Hepatocyte (in vitro differentiated cells): ENCODE measurements around the gene CCDC187. TPM values are rescaled to one million over a fixed set of nuclear protein-coding genes. Genes with fewer than 3 reads are reported as not detected.

Experiments used
- DNase-seq: peaks from one replicate; pipeline ENCODE4 v3.0.0-alpha.2; 2016; ENCODE audit warnings: low spot score
- H2AFZ ChIP-seq: fragments of 200-600 bp; sonication (generic); 2 replicates; pipeline ENCODE4 v1.6.0; 2016; ENCODE audit warnings: antibody characterized with exemption, mild to moderate bottlenecking
- H3K27ac ChIP-seq: fragments of 200-600 bp; sonication (generic); 2 replicates; pipeline ENCODE4 v1.5.1; 2016; ENCODE audit warnings: mild to moderate bottlenecking
- H3K27me3 ChIP-seq: fragments of 200-600 bp; sonication (generic); 2 replicates; pipeline ENCODE4 v1.6.1; 2016
- H3K36me3 ChIP-seq: fragments of 200-600 bp; sonication (generic); replicated peaks from 2 replicates; pipeline ENCODE4 v1.5.1; 2016; ENCODE audit warnings: low read depth; ENCODE audit not compliant: insufficient read depth
- H3K4me1 ChIP-seq: fragments of 200-600 bp; sonication (generic); 2 replicates; pipeline ENCODE4 v1.5.1; 2016; ENCODE audit warnings: mild to moderate bottlenecking, moderate library complexity; ENCODE audit not compliant: insufficient read depth
- H3K4me2 ChIP-seq: fragments of 200-600 bp; sonication (generic); 2 replicates; pipeline ENCODE4 v1.6.0; 2016
- H3K4me3 ChIP-seq: fragments of 200-600 bp; sonication (generic); 2 replicates; pipeline ENCODE4 v1.5.1; 2016; ENCODE audit warnings: mild to moderate bottlenecking
- H3K79me2 ChIP-seq: fragments of 200-600 bp; sonication (generic); 2 replicates; pipeline ENCODE4 v1.6.0; 2017; ENCODE audit warnings: mild to moderate bottlenecking
- H3K9me2 ChIP-seq: fragments of 200-600 bp; sonication (generic); replicated peaks from 2 replicates; pipeline ENCODE4 v1.6.0; 2017; ENCODE audit warnings: mild to moderate bottlenecking; ENCODE audit not compliant: insufficient read depth
- H3K9me3 ChIP-seq: fragments of 200-600 bp; sonication (generic); 2 replicates; pipeline ENCODE4 v1.5.1; 2016; ENCODE audit warnings: low read depth, mild to moderate bottlenecking
- H4K20me1 ChIP-seq: fragments of 200-600 bp; sonication (generic); 2 replicates; pipeline ENCODE4 v1.6.0; 2016; ENCODE audit warnings: mild to moderate bottlenecking; ENCODE audit not compliant: insufficient read depth, poor library complexity, severe bottlenecking
- CTCF ChIP-seq: fragments of 200-600 bp; sonication (generic); IDR thresholded peaks from 2 replicates; pipeline ENCODE4 v1.5.1; 2016; ENCODE audit warnings: antibody characterized with exemption, mild to moderate bottlenecking; ENCODE audit not compliant: poor library complexity
- EZH2 ChIP-seq: fragments of 200-600 bp; sonication (generic); IDR thresholded peaks from 2 replicates; pipeline ENCODE4 v1.6.1; 2016; ENCODE audit warnings: antibody characterized with exemption, mild to moderate bottlenecking, borderline replicate concordance
- EZH2phosphoT487 ChIP-seq: fragments of 200-600 bp; sonication (generic); IDR thresholded peaks from one replicate; pipeline ENCODE4 v1.6.1; 2018; ENCODE audit warnings: antibody characterized with exemption, mild to moderate bottlenecking, low read depth, moderate library complexity; ENCODE audit not compliant: unreplicated experiment, severe bottlenecking
- WGBS: methylation state at CpG from one replicate; pipeline ENCODE4 v1.1.6; 2016; ENCODE audit warnings: low lambda C conversion rate; ENCODE audit errors: missing lambda C conversion rate; 5-methylcytosine and 5-hydroxymethylcytosine counted together
- polyA plus RNA-seq: library from polyadenylated mRNA; unstranded; fragments of >200 nt; fragmentation: Nextera tagmentation; extraction: Ambion mirVana; gene quantifications from 2 replicates; pipeline ENCODE4 v1.2.1, GENCODE V29; 2016
- total RNA-seq: library from RNA; depleted of rRNA; stranded (reverse); fragments of >200 nt; gene quantifications from 2 replicates; pipeline ENCODE4 v1.2.3, GENCODE V29; 2014

The CCDC187 gene
- total and polyA plus RNA-seq, 2 experiments from 2014 or later, result 0.60 to 0.75 TPM

DNA sequence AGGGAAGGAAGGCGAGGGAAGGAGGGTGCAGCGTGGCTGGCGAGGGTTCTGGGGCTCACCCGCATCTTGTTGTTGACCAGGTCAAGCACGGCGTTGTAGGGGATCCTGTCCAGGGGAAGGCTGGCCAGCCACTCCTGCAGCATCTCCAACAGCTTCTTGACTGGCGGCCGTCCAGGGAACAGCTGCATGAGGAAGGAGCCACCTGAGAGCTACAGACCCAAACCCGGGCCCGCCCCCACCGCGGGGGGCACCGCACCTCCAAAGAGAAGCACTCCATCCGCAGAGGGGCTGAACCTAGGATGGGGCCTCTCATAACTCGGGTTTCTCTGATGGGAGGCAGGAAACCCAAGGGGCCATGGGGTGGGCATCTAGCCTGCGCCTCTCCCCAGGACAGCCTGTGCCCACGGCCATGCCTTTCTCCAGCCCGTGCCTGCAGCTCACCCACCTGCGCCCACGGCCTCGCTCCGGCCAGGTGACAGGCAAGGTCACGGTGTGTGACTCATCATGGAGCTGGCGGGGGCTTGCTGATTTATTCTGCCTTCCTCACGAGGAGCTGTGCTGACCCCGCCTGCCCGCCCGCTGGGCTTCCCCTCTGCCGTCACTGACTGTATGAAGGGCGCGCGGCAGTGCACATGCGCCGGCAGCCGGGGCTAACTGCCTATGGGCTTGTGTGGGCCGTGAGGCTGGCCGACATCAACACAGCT, 87.2 kb downstream of the CCDC187 start:
- H3K4me1 ChIP-seq, result no peaks in the 10 kb centered on the region
- no peaks in the 10 kb centered on the region for H3K27me3 ChIP-seq
- H3K4me2 ChIP-seq, result no peak overlapping the region
- no peaks in the 10 kb centered on the region for H4K20me1 ChIP-seq
- no peak overlapping the region for H2AFZ ChIP-seq
- H3K4me3 ChIP-seq, result no peak overlapping the region
- H3K36me3 ChIP-seq, result peaks cover 4% of the 10 kb centered on the region
- WGBS, result 96% methylated on average over 36 of the region's 37 CpGs
- no peaks in the 10 kb centered on the region for H3K9me3 ChIP-seq
- H3K79me2 ChIP-seq, result no peaks in the 10 kb centered on the region
- no peaks in the 10 kb centered on the region for H3K9me2 ChIP-seq
- DNase-seq, result no peak
- H3K27ac ChIP-seq, result no peak overlapping the region
- TF ChIP-seq CTCF, result no peak
- TF ChIP-seq EZH2phosphoT487, result no peak
- TF ChIP-seq EZH2, result no peak

GRCh38 chr9:136213733-136214132, 90.2 kb downstream of the CCDC187 start:
- Histone ChIP-seq H3K27me3 (no peaks in the 10 kb centered on the region), H3K27ac (no peak overlapping the region), H3K9me3 (no peaks in the 10 kb centered on the region), H3K4me2 (no peak overlapping the region), H3K4me1 (no peaks in the 10 kb centered on the region), H4K20me1 (no peaks in the 10 kb centered on the region), H3K4me3 (no peak overlapping the region), H2AFZ (no peak overlapping the region), H3K79me2 (no peaks in the 10 kb centered on the region), H3K9me2 (no peaks in the 10 kb centered on the region), H3K36me3 (peaks cover 4% of the 10 kb centered on the region)
- no peak for TF ChIP-seq EZH2
- no peak for TF ChIP-seq CTCF
- TF ChIP-seq EZH2phosphoT487, result no peak
- 90% methylated on average over 9 of the region's 9 CpGs for WGBS
- DNase-seq, result no peak

GRCh38 chr9:136212345-136212950, 91.4 kb downstream of the CCDC187 start:
- Histone ChIP-seq H3K36me3 (peaks cover 4% of the 10 kb centered on the region), H3K27me3 (no peaks in the 10 kb centered on the region), H3K79me2 (no peaks in the 10 kb centered on the region), H2AFZ (no peak overlapping the region), H4K20me1 (no peaks in the 10 kb centered on the region), H3K9me3 (no peaks in the 10 kb centered on the region), H3K4me2 (no peak overlapping the region), H3K4me3 (no peak overlapping the region), H3K4me1 (no peaks in the 10 kb centered on the region), H3K27ac (no peak overlapping the region), H3K9me2 (no peaks in the 10 kb centered on the region)
- 92% methylated on average over 28 of the region's 28 CpGs for WGBS
- TF ChIP-seq EZH2phosphoT487 (no peak), EZH2 (no peak), CTCF (no peak)
- no peak for DNase-seq
